Liver (tissue), 9 donors: ENCODE data around the gene AQP12A. TPM values are rescaled to one million over a fixed set of nuclear protein-coding genes. Genes with fewer than 3 reads are reported as not detected.

Experiments
- DNase-seq: peaks from one replicate; pipeline ENCODE4 v3.0.0-alpha.2; 2017; ENCODE audit warnings: low spot score
- H3K27ac ChIP-seq, 2 donors: one replicate each; pipeline ENCODE4 v1.7.0; 2013; ENCODE audit warnings: inconsistent platforms in 2 of 2, low read length in 2 of 2, control low read depth in 1 of 2, low read depth in 1 of 2, mild to moderate bottlenecking in 1 of 2
- H3K27me3 ChIP-seq, 4 donors: one replicate each; pipeline versions ENCODE4 v1.6.1 to v1.7.0; 2013; ENCODE audit warnings: low read length in 3 of 4, inconsistent platforms in 1 of 4, mild to moderate bottlenecking in 1 of 4, moderate library complexity in 1 of 4; ENCODE audit not compliant: control insufficient read depth in 4 of 4, insufficient read depth in 4 of 4
- H3K36me3 ChIP-seq, 4 donors: one replicate each; pipeline versions ENCODE4 v1.6.1 to v1.7.0; 2013; ENCODE audit warnings: low read length in 3 of 4, mild to moderate bottlenecking in 3 of 4, low read depth in 1 of 4, moderate library complexity in 1 of 4; ENCODE audit not compliant: control insufficient read depth in 4 of 4, insufficient read depth in 3 of 4
- H3K4me1 ChIP-seq, 4 donors: one replicate each; pipeline versions ENCODE4 v1.6.1 to v1.7.0; 2013; ENCODE audit warnings: low read length in 3 of 4, mild to moderate bottlenecking in 3 of 4, moderate library complexity in 1 of 4; ENCODE audit not compliant: control insufficient read depth in 4 of 4, insufficient read depth in 4 of 4
- H3K4me3 ChIP-seq, 3 donors: one replicate each; pipeline versions ENCODE4 v1.6.1 to v1.7.0; 2013; ENCODE audit warnings: low read length in 3 of 3, control low read depth in 1 of 3, low read depth in 1 of 3, mild to moderate bottlenecking in 1 of 3
- H3K9ac ChIP-seq, 2 donors: one replicate each; pipeline ENCODE4 v1.7.0; 2013; ENCODE audit warnings: low read length in 2 of 2, mild to moderate bottlenecking in 2 of 2, moderate library complexity in 2 of 2, control low read depth in 1 of 2, low read depth in 1 of 2
- H3K9me3 ChIP-seq, 4 donors: one replicate each; pipeline versions ENCODE4 v1.6.1 to v1.7.0; 2013; ENCODE audit warnings: low read length in 3 of 4; ENCODE audit not compliant: control insufficient read depth in 4 of 4
- EGR1 ChIP-seq, 2 donors: IDR thresholded peaks; 2 replicates each; pipeline ENCODE4 v1.6.1; 2016 to 2018; ENCODE audit warnings: antibody characterized with exemption in 2 of 2, low read depth in 2 of 2
- FOXA1 ChIP-seq: IDR thresholded peaks from 2 replicates; pipeline ENCODE4 v1.6.1; 2016; ENCODE audit warnings: antibody characterized with exemption
- GABPA ChIP-seq, 2 donors: IDR thresholded peaks in 1 of 2; conservative IDR thresholded peaks in 1 of 2; 2 replicates each; pipeline ENCODE4 v1.6.1; 2016; ENCODE audit warnings: antibody characterized with exemption in 2 of 2, mild to moderate bottlenecking in 1 of 2, moderate library complexity in 1 of 2
- HNF4A ChIP-seq, 2 donors: conservative IDR thresholded peaks; 2 replicates each; pipeline ENCODE4 v1.6.1; 2016; ENCODE audit warnings: antibody characterized with exemption in 2 of 2, mild to moderate bottlenecking in 2 of 2
- RAD21 ChIP-seq, 2 donors: IDR thresholded peaks; 2 replicates each; pipeline ENCODE4 v1.6.1; 2016; ENCODE audit warnings: antibody characterized with exemption in 2 of 2, mild to moderate bottlenecking in 2 of 2
- RXRA ChIP-seq, 2 donors: IDR thresholded peaks; 2 replicates each; pipeline ENCODE4 v1.6.1; 2017 to 2018; ENCODE audit warnings: antibody characterized with exemption in 2 of 2, mild to moderate bottlenecking in 1 of 2
- SP1 ChIP-seq: IDR thresholded peaks from 2 replicates; pipeline ENCODE4 v1.6.1; 2018; ENCODE audit warnings: antibody characterized with exemption, mild to moderate bottlenecking
- TAF1 ChIP-seq: conservative IDR thresholded peaks from 2 replicates; pipeline ENCODE4 v1.6.1; 2016; ENCODE audit warnings: antibody characterized with exemption, mild to moderate bottlenecking
- YY1 ChIP-seq: IDR thresholded peaks from 2 replicates; pipeline ENCODE4 v1.6.1; 2016; ENCODE audit warnings: antibody characterized with exemption, mild to moderate bottlenecking
- WGBS: extraction: QIAGEN DNeasy Blood & Tissue Kit; methylation state at CpG from one replicate; pipeline ENCODE4 v1.1.7; 2013; 5-methylcytosine and 5-hydroxymethylcytosine counted together
- polyA plus RNA-seq, 2 donors: library from polyadenylated mRNA; stranded (reverse) in 1 of 2; unstranded in 1 of 2; fragments of 200-250 nt in 1 of 2; fragments of >200 nt in 1 of 2; fragmentation: Nextera tagmentation in 1 of 2; extraction: Ambion mirVana in 1 of 2; gene quantifications; one replicate each; pipeline versions ENCODE4 v1.2.1 to v1.2.3, GENCODE V29; 2013 to 2015
- total RNA-seq, 2 donors: library from RNA; depleted of rRNA; stranded (reverse); fragments of >200 nt; gene quantifications; one replicate each; pipeline ENCODE4 v1.2.3, GENCODE V29; 2014
- TF ChIP-seq, protein P1 (sequence below): IDR thresholded peaks from 2 replicates; pipeline ENCODE4 v1.6.1; 2016; ENCODE audit warnings: antibody characterized with exemption, mild to moderate bottlenecking
- TF ChIP-seq, protein P2 (sequence below): fragments of 150-350 bp; IDR thresholded peaks from 2 replicates; pipeline ENCODE4 v1.5.1; 2017; ENCODE audit warnings: improper control_type of control experiment, low read depth, low read length; ENCODE audit not compliant: missing input control
- donor health status: healthy.
- donor health status: healthy.
- donor health status: healthy.
- donor health status: healthy.
- donor health status: healthy.

Gene AQP12A
- total and polyA plus RNA-seq, 4 donors: not detected

DNA sequence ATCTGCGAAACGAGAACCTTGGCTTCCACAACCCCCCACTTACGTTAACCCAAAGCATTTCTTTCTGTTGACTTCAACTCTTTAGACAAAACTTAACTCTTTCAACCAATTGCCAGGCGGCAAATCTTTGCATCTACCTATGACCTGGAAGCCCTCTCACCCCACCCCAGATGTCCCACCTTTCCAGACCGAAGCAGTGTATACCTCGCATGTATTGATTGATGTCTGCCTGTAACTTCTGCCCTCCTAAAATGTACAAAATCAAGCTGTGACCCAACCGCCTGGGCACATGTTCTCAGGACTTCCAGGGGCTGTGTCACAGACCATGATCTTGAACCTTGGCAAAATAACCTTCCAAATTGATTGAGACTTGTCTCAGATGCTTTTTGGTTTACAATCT is 21.3 kb upstream of the AQP12A start (continued):
- TF ChIP-seq, protein P1, sequence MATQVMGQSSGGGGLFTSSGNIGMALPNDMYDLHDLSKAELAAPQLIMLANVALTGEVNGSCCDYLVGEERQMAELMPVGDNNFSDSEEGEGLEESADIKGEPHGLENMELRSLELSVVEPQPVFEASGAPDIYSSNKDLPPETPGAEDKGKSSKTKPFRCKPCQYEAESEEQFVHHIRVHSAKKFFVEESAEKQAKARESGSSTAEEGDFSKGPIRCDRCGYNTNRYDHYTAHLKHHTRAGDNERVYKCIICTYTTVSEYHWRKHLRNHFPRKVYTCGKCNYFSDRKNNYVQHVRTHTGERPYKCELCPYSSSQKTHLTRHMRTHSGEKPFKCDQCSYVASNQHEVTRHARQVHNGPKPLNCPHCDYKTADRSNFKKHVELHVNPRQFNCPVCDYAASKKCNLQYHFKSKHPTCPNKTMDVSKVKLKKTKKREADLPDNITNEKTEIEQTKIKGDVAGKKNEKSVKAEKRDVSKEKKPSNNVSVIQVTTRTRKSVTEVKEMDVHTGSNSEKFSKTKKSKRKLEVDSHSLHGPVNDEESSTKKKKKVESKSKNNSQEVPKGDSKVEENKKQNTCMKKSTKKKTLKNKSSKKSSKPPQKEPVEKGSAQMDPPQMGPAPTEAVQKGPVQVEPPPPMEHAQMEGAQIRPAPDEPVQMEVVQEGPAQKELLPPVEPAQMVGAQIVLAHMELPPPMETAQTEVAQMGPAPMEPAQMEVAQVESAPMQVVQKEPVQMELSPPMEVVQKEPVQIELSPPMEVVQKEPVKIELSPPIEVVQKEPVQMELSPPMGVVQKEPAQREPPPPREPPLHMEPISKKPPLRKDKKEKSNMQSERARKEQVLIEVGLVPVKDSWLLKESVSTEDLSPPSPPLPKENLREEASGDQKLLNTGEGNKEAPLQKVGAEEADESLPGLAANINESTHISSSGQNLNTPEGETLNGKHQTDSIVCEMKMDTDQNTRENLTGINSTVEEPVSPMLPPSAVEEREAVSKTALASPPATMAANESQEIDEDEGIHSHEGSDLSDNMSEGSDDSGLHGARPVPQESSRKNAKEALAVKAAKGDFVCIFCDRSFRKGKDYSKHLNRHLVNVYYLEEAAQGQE: no peak

DNA sequence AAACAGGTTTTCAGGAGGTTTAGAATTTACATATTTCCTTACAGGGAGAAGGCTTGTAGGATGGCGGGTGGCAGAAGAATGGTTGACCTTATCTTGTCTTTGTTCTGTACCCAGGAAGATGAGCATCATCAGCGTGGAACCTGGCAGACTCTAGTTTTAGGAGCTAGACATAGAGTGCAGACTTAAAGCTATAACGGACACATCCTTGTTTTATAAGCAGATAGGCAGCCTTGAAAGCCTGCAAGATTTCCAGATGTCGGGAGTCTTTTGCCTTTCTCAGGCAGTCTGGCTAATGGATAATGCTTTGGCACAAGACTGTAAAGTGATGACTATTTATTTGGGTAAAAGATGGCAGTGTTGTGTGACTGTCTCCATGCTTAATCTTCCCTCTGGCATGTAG is 20.7 kb upstream of the AQP12A start:
- peaks cover 0 to 2% (median 0%) of the 10 kb centered on the region in 4 donors for H3K27me3 ChIP-seq

More for the DNA sequence above, 20.7 kb upstream of the AQP12A start:
- 65% methylated on average over 4 of the region's 4 CpGs for WGBS
- H3K36me3 ChIP-seq: no peaks in the 10 kb centered on the region
- no peak overlapping the region for H3K4me3 ChIP-seq
- peaks cover 0 to 7% (median 0%) of the 10 kb centered on the region in 4 donors for H3K4me1 ChIP-seq
- TF ChIP-seq GABPA (IDR thresholded peaks at IDR 0.05 in 1 of 2, conservative IDR thresholded peaks at IDR 0.05 in 1 of 2): no peak
- no peak for TF ChIP-seq TAF1
- no peak for TF ChIP-seq RXRA (IDR thresholded peaks at IDR 0.05)
- no peak for TF ChIP-seq SP1
- no peak for TF ChIP-seq RAD21 (IDR thresholded peaks at IDR 0.05)
- no peak for TF ChIP-seq EGR1 (IDR thresholded peaks at IDR 0.05; ENCODE audit: low read depth in 2 of 2)
- TF ChIP-seq YY1: no peak
- TF ChIP-seq HNF4A (conservative IDR thresholded peaks at IDR 0.05): no peak
- TF ChIP-seq, protein P1: no peak
- TF ChIP-seq, protein P2, sequence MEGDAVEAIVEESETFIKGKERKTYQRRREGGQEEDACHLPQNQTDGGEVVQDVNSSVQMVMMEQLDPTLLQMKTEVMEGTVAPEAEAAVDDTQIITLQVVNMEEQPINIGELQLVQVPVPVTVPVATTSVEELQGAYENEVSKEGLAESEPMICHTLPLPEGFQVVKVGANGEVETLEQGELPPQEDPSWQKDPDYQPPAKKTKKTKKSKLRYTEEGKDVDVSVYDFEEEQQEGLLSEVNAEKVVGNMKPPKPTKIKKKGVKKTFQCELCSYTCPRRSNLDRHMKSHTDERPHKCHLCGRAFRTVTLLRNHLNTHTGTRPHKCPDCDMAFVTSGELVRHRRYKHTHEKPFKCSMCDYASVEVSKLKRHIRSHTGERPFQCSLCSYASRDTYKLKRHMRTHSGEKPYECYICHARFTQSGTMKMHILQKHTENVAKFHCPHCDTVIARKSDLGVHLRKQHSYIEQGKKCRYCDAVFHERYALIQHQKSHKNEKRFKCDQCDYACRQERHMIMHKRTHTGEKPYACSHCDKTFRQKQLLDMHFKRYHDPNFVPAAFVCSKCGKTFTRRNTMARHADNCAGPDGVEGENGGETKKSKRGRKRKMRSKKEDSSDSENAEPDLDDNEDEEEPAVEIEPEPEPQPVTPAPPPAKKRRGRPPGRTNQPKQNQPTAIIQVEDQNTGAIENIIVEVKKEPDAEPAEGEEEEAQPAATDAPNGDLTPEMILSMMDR: no peak
- no peak for TF ChIP-seq FOXA1
- H3K27ac ChIP-seq: no peak overlapping the region
- no peaks in the 10 kb centered on the region for H3K9me3 ChIP-seq
- DNase-seq: no peak
- H3K9ac ChIP-seq: no peak overlapping the region
